Common myeloid progenitor, CD34-positive (primary cell): ENCODE measurements around the gene MBD3.

ENCODE experiments used
- CTCF ChIA-PET: fragments of 350-600 bp; sonication (Branson Sonifier 250); formaldehyde crosslinking; loops from one replicate; lab custom pipeline; 2021; ENCODE audit warnings: antibody characterized with exemption; lab: Charles Lee
- POLR2A ChIA-PET: fragments of 350-600 bp; sonication (Branson Sonifier 250); formaldehyde crosslinking; loops from one replicate; lab custom pipeline; 2021; ENCODE audit warnings: antibody characterized with exemption; lab: Charles Lee
- DNase-seq, 3 donors: peaks; one replicate each; pipeline versions ENCODE4 v3.0.0 to v3.0.0-alpha.2; 2013
- H3K27ac ChIP-seq, 2 experiments: 1 replicate in 1 of 2; 2 replicates in 1 of 2; pipeline ENCODE4 v1.7.0; 2013; ENCODE audit warnings: inconsistent platforms in 2 of 2, low read length in 2 of 2, mild to moderate bottlenecking in 2 of 2, low read depth in 1 of 2, moderate library complexity in 1 of 2; ENCODE audit not compliant: severe bottlenecking in 2 of 2, insufficient read depth in 1 of 2, poor library complexity in 1 of 2
- H3K27me3 ChIP-seq, 5 experiments: replicated peaks in 2 of 5; 1 replicate in 3 of 5; 2 replicates in 2 of 5; pipeline versions ENCODE4 v1.6.1 to v1.7.0; 2013; ENCODE audit warnings: low read length in 4 of 5, mild to moderate bottlenecking in 2 of 5, moderate library complexity in 2 of 5, inconsistent platforms in 1 of 5; ENCODE audit not compliant: insufficient read depth in 5 of 5, control insufficient read depth in 4 of 5
- H3K36me3 ChIP-seq, 4 experiments: 1 replicate in 2 of 4; 2 replicates in 2 of 4; pipeline versions ENCODE4 v1.6.1 to v1.7.0; 2013; ENCODE audit warnings: low read length in 3 of 4, control low read depth in 1 of 4, mild to moderate bottlenecking in 1 of 4; ENCODE audit not compliant: control insufficient read depth in 4 of 4, insufficient read depth in 4 of 4
- H3K4me1 ChIP-seq, 4 experiments: 1 replicate in 3 of 4; 2 replicates in 1 of 4; pipeline versions ENCODE4 v1.6.1 to v1.7.1; 2013; ENCODE audit warnings: low read length in 3 of 4, mild to moderate bottlenecking in 3 of 4, control low read depth in 1 of 4, inconsistent platforms in 1 of 4, moderate library complexity in 1 of 4; ENCODE audit not compliant: control insufficient read depth in 4 of 4, insufficient read depth in 4 of 4; ENCODE audit errors: control extremely low read depth in 1 of 4
- H3K4me3 ChIP-seq, 7 experiments: 1 replicate in 4 of 7; 2 replicates in 3 of 7; pipeline versions ENCODE4 v1.5.1 to v1.7.0; 2013; ENCODE audit warnings: mild to moderate bottlenecking in 7 of 7, low read length in 6 of 7, moderate library complexity in 6 of 7, inconsistent platforms in 2 of 7, low read depth in 2 of 7, control low read depth in 1 of 7; ENCODE audit not compliant: insufficient read depth in 4 of 7, control insufficient read depth in 1 of 7; ENCODE audit errors: extremely low read depth in 1 of 7
- H3K9me3 ChIP-seq, 5 experiments: 1 replicate in 4 of 5; 2 replicates in 1 of 5; pipeline versions ENCODE4 v1.6.1 to v1.7.1; 2013; ENCODE audit warnings: low read length in 4 of 5, mild to moderate bottlenecking in 2 of 5, inconsistent platforms in 1 of 5, low read depth in 1 of 5, moderate library complexity in 1 of 5; ENCODE audit not compliant: control insufficient read depth in 4 of 5, insufficient read depth in 2 of 5; ENCODE audit errors: control extremely low read depth in 1 of 5
- WGBS: methylation state at CpG from one replicate; pipeline ENCODE4 v1.1.5; 2013; ENCODE audit not compliant: insufficient coverage; 5-methylcytosine and 5-hydroxymethylcytosine counted together

The MBD3 gene

GRCh38 chr19:1599460-1599846 is 6.8 kb upstream of the MBD3 start:
- Histone ChIP-seq H3K4me3 (no peak overlapping the region), H3K9me3 (no peaks in the 10 kb centered on the region), H3K27me3 (no peaks in the 10 kb centered on the region), H3K27ac (no peak overlapping the region), H3K36me3 (peaks cover 2 to 47% (median 32%) of the 10 kb centered on the region in 4 experiments), H3K4me1 (peaks cover 0 to 15% (median 10%) of the 10 kb centered on the region in 4 experiments)
- DNase-seq = no peak
- 94% methylated on average over 13 of the region's 15 CpGs for WGBS
- CTCF ChIA-PET = interaction anchor here (0.7 kb wide), 1 partner anchor 10 kb away, joined by 3 read pairs; no protein-coding TSS in a partner anchor
- POLR2A ChIA-PET = no interaction called here

- no peaks in the 10 kb centered on the region for H3K27me3 ChIP-seq
- H3K4me3 ChIP-seq = no peak overlapping the region
- no peaks in the 10 kb centered on the region for H3K9me3 ChIP-seq
- 98% methylated on average over 15 of the region's 20 CpGs for WGBS
- peaks cover 2 to 50% (median 33%) of the 10 kb centered on the region in 4 experiments for H3K36me3 ChIP-seq
- peaks cover 0 to 11% (median 5%) of the 10 kb centered on the region in 4 experiments for H3K4me1 ChIP-seq
- no peak for DNase-seq
- ChIA-PET CTCF (interaction anchor here (0.6 kb wide), 1 partner anchor 240 kb away, joined by 3 read pairs; no protein-coding TSS in a partner anchor), POLR2A (no interaction called here)
- H3K27ac ChIP-seq = no peak overlapping the region
Observed at GRCh38 chr19:1598777-1599459, 6.3 kb upstream of the MBD3 start.

- no peak overlapping the region for H3K27ac ChIP-seq
- ChIA-PET CTCF (interaction anchor here (0.8 to 2.0 kb wide), 6 partner anchors 10 to 235 kb away, joined by 3 to 7 read pairs (median 4); no protein-coding TSS in a partner anchor), POLR2A (no interaction called here)
- no peaks in the 10 kb centered on the region for H3K9me3 ChIP-seq
- H3K27me3 ChIP-seq = no peaks in the 10 kb centered on the region
- 75% methylated on average over 8 of the region's 10 CpGs for WGBS
- DNase-seq = no peak
- H3K4me1 ChIP-seq = peaks cover 3 to 27% (median 21%) of the 10 kb centered on the region in 4 experiments
- H3K4me3 ChIP-seq = peak overlapping the region in 3 of 7 experiments; percentile 75 to 95 (median 78)
- H3K36me3 ChIP-seq = peaks cover 2 to 29% (median 17%) of the 10 kb centered on the region in 4 experiments
Observed at GRCh38 chr19:1593501-1593772, 772 bp upstream of the MBD3 start.

DNA sequence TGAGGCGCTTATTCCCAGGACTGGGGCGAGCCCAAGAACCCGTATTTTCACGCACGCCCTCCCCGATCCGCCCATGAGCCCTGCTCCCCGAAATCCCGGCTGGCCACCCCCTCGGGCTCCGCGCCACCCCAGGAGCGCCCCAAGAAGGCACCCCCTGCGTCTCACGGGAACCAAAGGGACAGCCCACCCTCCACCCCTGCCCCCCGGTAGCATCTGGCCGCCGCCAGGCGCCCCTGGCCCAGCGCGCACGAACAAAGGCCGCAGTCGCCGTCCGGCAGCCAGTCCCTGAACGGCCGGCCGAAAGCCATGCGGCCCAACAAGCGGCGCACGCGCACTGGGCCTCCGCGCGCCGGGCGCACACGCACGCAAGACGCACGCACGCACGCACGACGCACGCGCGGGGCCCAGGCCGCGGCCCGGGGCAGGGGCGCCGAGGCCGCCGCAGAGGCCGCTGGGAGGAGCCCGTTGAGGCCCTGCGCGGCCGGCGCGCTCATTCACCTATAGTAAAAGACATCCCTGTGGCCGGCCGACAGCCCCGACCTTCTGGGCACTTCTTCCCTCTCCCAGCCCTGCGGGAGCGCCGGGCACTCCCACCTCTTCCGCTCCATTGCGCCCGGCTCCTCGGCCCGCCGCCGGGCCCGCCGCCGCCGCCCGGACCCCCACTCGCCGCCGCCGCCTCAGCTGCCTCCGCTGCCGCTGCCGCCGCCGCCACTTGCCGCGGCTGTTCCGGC is 476 bp downstream of the MBD3 start:
- CTCF ChIA-PET = interaction anchor here (0.8 to 3.1 kb wide), 6 partner anchors 11 to 190 kb away, joined by 3 to 11 read pairs (median 3); no protein-coding TSS in a partner anchor
- Histone ChIP-seq H3K27ac (peak overlapping the region; percentile 85 to 92), H3K36me3 (peaks cover 1 to 22% (median 8%) of the 10 kb centered on the region in 4 experiments), H3K4me3 (peak overlapping the region; percentile 44 to 95 (median 85)), H3K9me3 (no peaks in the 10 kb centered on the region), H3K27me3 (no peaks in the 10 kb centered on the region), H3K4me1 (peaks cover 3 to 27% (median 21%) of the 10 kb centered on the region in 4 experiments)
- DNase-seq = peak; percentile 80 to 88 (median 88)
- POLR2A ChIA-PET = interaction anchor here (0.6 to 0.8 kb wide), 3 partner anchors 11 to 56 kb away, joined by 3 read pairs; no protein-coding TSS in a partner anchor
- 0% methylated on average over 74 of the region's 94 CpGs for WGBS

DNA sequence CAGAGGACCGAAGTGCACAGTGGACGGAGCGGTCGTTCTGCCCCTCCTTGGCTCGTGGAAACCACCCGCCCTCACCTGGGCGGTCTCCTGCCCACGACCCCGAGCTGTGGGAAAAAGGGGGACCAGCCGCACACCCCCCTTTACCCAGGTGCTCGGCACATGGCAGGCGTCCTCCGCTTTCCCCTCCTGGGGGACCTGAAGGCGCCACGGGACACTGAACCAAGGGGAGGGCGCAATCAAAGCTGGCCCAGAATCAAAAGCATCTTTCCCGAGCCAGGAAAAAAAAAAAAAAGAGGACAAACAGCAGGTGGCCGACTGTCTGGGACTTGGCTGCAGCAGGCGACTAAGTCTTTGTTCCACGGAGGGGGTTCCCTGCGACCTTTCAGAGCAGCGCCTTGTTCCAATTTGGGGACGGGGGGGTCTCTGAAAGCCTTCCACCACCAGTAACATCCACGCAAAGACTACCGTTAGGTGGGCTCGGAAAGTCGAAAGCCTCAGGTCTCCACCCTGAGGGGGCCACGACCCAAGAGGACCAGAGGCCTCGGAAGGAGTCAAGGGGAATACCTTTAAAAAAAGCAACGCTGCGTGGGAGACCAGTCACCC is 1.1 kb downstream of the MBD3 start:
- WGBS = 1% methylated on average over 20 of the region's 31 CpGs

DNA sequence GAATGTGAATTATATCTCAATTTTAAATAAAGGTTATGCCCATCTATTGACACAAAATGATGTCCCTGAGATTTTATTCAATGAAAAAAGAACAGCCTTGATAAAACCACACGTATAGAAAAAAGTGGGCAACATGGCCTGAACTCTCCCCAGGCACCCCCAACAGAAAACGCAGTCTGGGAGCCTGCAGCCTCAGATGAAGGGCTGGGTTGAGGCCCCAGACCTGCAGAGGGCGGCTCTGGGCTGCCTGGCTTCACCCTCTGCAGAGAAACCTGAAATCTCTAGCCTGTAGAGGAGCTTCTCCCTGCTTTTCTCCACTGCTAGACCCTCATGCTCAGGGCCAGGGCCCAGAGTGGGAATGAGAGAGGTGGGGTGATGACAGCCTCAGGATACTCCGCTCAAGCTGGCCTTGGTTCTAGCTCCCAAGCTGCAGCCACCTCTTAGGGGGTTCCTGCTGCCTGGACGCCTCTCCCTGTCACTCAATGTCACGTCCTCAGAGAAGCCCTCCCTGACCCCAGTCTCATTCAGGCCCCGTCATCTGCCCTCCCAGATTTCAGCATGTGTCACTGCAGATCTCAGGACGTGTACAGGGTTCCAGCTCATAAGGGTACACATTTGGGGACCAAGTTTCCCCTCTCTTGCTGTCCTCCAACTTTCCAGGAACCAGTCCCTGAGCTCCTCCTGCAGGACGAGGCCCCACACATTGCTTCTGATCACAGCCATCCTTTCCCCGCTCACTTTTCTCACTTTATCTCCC is 1.8 kb downstream of the MBD3 start:
- ChIA-PET POLR2A (interaction anchor here (0.5 to 1.2 kb wide), 2 partner anchors 14 to 21 kb away, joined by 3 read pairs; partner anchors contain the start of gene UQCR11), CTCF (interaction anchor here (0.7 to 3.1 kb wide), 8 partner anchors 11 to 177 kb away, joined by 3 to 11 read pairs (median 4); no protein-coding TSS in a partner anchor)
- peaks cover 3 to 27% (median 21%) of the 10 kb centered on the region in 4 experiments for H3K4me1 ChIP-seq
- DNase-seq = peak in 2 of 3 donors; percentile 49 to 56
- no peaks in the 10 kb centered on the region for H3K27me3 ChIP-seq
- peak overlapping the region; percentile 44 to 95 (median 85) for H3K4me3 ChIP-seq
- H3K27ac ChIP-seq = peak overlapping the region; percentile 85 to 92
- H3K9me3 ChIP-seq = no peaks in the 10 kb centered on the region
- peaks cover 0 to 17% (median 5%) of the 10 kb centered on the region in 4 experiments for H3K36me3 ChIP-seq
- WGBS = 15% methylated on average over 8 of the region's 10 CpGs

More for the DNA sequence above, 1.1 kb downstream of the MBD3 start:
- Histone ChIP-seq H3K27ac (peak overlapping the region; percentile 85 to 92), H3K27me3 (no peaks in the 10 kb centered on the region), H3K9me3 (no peaks in the 10 kb centered on the region), H3K4me3 (peak overlapping the region; percentile 44 to 95 (median 85)), H3K4me1 (peaks cover 3 to 27% (median 21%) of the 10 kb centered on the region in 4 experiments), H3K36me3 (peaks cover 0 to 17% (median 3%) of the 10 kb centered on the region in 4 experiments)
- ChIA-PET POLR2A (interaction anchor here (0.5 to 1.2 kb wide), 2 partner anchors 13 to 22 kb away, joined by 3 read pairs; partner anchors contain the start of gene UQCR11), CTCF (interaction anchor here (0.7 to 3.1 kb wide), 6 partner anchors 11 to 177 kb away, joined by 3 to 11 read pairs (median 4); no protein-coding TSS in a partner anchor)
- DNase-seq = no peak
